Astrocyte of the spinal cord (primary cell): ENCODE results near the gene TCOF1.

Source experiments
- DNase-seq: peaks from one replicate; pipeline ENCODE4 v3.0.0; 2011; ENCODE audit warnings: low read depth, low spot score
- H3K4me3 ChIP-seq: 2 replicates; pipeline ENCODE4 v1.5.1; 2011; ENCODE audit warnings: low read depth, mild to moderate bottlenecking, low read length, moderate library complexity
- in situ Hi-C: cut with HindIII; loops from 2 replicates; pipeline ENCODE4 v1.10.0; 2017; ENCODE audit warnings: low sequenced_read_pairs
- TF ChIP-seq, protein P1 (sequence below): IDR thresholded peaks from 2 replicates; pipeline ENCODE4 v1.5.1; 2012; ENCODE audit warnings: low read depth, mild to moderate bottlenecking, low read length, inconsistent platforms

Gene TCOF1

GRCh38 chr5:150434464-150434863 is 77.0 kb downstream of the TCOF1 start:
- TF ChIP-seq, protein P1, sequence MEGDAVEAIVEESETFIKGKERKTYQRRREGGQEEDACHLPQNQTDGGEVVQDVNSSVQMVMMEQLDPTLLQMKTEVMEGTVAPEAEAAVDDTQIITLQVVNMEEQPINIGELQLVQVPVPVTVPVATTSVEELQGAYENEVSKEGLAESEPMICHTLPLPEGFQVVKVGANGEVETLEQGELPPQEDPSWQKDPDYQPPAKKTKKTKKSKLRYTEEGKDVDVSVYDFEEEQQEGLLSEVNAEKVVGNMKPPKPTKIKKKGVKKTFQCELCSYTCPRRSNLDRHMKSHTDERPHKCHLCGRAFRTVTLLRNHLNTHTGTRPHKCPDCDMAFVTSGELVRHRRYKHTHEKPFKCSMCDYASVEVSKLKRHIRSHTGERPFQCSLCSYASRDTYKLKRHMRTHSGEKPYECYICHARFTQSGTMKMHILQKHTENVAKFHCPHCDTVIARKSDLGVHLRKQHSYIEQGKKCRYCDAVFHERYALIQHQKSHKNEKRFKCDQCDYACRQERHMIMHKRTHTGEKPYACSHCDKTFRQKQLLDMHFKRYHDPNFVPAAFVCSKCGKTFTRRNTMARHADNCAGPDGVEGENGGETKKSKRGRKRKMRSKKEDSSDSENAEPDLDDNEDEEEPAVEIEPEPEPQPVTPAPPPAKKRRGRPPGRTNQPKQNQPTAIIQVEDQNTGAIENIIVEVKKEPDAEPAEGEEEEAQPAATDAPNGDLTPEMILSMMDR = no peak
- DNase-seq = peak; percentile 50
- H3K4me3 ChIP-seq = no peak overlapping the region
- in situ Hi-C loops = no loop called here

DNA sequence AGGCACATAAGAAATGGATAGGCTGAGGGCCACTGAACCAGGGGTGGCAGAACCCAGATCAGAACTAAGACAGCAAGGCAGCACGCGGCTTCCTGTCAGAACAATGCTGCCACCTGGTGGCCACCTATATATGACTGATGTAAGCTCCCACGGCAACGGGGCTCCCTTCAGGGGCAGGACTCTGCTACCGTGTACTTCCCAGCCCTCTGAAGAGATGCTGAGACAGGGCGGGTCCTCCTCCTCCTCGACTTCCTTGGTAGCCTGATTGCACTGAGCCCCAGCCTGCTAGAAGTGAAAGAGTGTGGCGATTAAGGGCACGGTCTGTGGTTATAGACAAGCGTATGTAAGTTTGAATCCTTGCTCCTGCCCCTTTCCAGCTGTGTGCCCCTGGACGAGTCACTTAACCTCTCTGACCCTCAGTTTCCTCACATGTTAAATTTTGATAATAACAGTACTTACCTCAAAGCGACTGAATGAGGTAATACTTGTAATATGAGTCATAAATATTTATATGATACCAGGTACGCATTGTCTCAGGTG is 78.7 kb downstream of the TCOF1 start:
- peak; percentile 84 for DNase-seq
- in situ Hi-C loops = no loop called here
- TF ChIP-seq, protein P1 = peak; percentile 78
- H3K4me3 ChIP-seq = no peak overlapping the region

GRCh38 chr5:150438873-150439546 is 81.5 kb downstream of the TCOF1 start:
- no peak overlapping the region for H3K4me3 ChIP-seq
- TF ChIP-seq, protein P1 = peak; percentile 69
- in situ Hi-C loops = no loop called here
- DNase-seq = peak; percentile 16

GRCh38 chr5:150440948-150441812 is 83.7 kb downstream of the TCOF1 start:
- TF ChIP-seq, protein P1 = no peak
- no peak for DNase-seq
- no peak overlapping the region for H3K4me3 ChIP-seq
- in situ Hi-C loops = no loop called here

DNA sequence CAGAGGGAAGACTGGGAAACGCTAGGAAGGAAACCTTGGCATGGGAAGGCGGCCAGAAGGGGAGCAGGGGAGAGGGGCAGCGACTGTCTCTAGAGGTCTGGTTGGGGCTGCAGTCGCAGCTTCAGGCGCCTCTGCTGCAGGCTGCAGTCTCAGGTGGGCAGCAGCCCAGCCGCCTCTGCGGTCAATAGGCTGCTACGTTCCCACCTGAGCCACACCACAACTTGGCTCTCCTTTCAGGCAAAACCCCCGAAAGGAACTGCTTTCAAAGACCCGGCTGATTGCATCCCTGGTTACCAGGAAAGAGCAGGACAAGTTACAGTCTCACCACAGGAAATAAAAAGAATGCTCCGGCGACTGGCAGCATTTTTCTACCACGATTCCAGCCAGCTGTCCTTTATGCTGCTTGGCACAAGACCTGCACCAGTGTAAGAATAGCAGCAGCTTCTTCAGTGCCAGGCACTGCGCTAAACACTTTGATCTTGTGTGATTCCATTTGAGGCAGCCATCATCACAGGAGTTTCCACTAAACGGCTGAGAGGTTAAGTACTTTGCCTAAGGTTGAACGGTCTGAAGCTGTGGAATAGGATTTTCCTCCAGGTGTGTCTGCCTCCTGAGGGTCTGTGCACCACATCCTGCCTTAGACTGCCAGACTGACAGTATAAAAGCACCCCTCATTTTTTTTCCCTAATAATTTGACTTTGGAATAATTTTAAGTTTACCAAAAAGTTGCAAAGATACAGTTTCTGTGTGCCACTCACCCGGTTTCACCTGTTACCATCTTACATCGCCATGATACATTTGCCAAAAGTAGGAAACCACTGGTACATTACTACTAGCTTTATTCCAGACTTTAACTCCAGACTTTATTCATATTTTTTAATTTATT is 84.6 kb downstream of the TCOF1 start:
- H3K4me3 ChIP-seq = no peak overlapping the region
- in situ Hi-C loops = no loop called here
- peak; percentile 8 for DNase-seq
- TF ChIP-seq, protein P1 = no peak

GRCh38 chr5:150442699-150443080 is 85.2 kb downstream of the TCOF1 start:
- TF ChIP-seq, protein P1 = no peak
- no peak overlapping the region for H3K4me3 ChIP-seq
- no peak for DNase-seq
- in situ Hi-C loops = no loop called here
